ENCODE data around the gene MDM4.

MDM4 gene

GRCh38 chr1:204578867-204579664, 62.9 kb downstream of the MDM4 start:
- DNase-seq (ENCODE audit: low spot score): peak; percentile 53

- DNase-seq (ENCODE audit: low spot score): no peak
These were observed 63.5 kb downstream of the MDM4 start for GRCh38 chr1:204579681-204580080.

DNA sequence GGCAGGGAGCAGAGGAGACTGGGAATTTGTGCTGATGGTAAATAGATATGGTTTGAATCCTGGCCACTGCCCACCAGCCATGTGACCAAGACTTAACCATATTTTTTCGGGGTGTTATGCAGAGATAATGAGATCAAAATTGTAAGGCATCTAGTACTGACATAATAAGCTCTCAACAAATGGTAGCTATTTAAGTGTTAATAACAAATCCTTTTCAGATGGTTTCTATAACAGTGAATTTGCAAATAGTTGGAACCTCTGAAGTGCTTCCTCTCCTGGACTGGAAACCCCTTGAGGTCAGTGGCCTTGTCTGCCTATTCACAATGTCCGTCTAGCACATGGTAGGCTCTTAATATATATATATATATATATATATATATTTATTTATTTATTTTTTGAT, 64.7 kb downstream of the MDM4 start:
- no peak for DNase-seq (ENCODE audit: low spot score)

DNA sequence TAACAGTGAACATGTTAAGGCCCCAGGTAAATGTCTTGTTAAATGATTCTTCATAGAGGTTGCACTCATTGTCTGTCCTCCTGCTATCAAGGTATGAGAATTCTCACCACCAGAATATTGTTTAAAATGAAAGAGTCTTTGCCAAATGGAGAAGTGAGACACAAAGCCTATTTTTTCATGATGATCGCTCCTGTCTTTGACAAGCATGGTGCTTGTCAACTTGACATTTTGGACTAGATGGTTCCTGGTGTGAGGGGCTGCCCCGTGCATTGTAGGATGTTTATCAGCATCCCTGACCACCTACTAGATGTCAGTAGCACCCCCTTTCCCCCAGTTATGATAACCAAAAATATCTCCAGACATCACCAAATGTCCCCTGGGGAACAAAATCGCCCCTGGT, 65.6 kb downstream of the MDM4 start:
- DNase-seq (ENCODE audit: low spot score): no peak

DNA sequence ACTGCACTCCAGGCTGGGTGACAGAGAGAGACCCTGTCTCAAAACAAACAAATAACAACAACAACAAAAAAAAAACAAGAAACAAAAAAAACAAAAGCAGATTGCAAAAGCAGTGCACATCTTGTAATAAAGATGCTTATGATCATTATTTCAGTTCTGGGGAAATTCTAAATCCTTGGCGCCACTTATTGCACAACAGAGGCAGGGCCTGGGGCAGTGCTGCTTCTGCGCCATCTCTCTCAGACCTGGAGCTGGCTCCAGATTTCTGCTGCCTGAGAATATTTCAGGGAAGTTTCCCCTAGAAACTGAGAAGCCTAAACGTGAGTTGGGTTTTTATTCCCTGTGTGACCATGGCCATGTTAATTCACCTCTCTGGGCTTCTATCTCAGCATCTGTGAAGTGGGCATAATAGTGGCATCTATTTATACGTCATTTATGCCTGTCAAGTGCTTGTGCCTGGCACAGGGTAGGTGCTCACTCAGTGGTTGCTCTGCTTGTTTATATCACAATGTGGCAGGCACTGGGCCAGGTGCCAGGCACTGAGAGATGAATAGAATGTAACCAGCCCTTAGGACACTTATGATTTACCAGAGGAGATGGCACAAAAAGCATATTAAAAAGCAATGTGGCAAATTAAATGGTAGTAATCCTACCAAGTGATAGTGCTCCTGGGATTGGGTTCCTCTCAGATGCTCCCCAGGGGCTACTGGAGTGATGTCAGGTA, 67.9 kb downstream of the MDM4 start:
- no peak for DNase-seq (ENCODE audit: low spot score)

GRCh38 chr1:204584699-204585372, 68.6 kb downstream of the MDM4 start:
- no peak for DNase-seq (ENCODE audit: low spot score)

DNA sequence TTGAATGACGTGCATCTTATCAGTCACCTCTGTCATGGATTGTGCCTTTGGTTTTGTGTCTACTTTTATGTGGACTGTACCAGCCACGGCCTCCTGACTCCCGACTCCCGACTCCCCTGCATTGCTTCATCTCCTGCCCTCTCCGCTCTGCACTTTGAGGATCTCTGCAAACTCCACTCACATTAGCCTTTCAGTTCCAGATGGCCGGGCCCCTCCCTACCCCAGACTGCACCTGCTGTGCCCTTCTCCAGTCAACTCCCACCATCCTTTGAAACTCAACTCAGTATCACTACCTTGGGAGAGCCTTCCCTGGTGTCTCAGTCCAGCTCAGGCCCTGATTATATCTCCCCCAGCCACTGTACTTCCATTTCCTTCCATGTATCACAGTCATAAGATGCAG, 71.4 kb downstream of the MDM4 start:
- DNase-seq (ENCODE audit: low spot score): no peak

DNA sequence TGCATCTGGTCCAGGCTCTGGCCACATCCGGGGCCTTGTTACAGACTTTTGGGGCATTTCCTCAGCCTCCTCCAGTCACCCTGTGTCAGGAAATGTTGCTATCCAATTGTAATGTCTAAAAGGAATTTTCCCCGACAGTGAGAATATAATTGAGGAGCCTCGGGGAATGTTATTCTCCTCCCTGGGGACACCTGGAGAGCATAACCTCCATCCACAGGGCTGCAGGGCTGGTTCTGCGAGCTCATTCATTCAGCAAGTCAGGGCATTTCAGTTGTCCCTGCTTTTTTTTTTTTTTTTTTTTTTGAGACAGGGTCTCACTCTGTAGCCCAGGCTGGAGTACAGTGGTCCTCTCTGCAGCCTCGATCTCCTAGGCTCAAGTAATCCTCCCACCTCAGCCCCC, 72.6 kb downstream of the MDM4 start:
- no peak for DNase-seq (ENCODE audit: low spot score)

DNA sequence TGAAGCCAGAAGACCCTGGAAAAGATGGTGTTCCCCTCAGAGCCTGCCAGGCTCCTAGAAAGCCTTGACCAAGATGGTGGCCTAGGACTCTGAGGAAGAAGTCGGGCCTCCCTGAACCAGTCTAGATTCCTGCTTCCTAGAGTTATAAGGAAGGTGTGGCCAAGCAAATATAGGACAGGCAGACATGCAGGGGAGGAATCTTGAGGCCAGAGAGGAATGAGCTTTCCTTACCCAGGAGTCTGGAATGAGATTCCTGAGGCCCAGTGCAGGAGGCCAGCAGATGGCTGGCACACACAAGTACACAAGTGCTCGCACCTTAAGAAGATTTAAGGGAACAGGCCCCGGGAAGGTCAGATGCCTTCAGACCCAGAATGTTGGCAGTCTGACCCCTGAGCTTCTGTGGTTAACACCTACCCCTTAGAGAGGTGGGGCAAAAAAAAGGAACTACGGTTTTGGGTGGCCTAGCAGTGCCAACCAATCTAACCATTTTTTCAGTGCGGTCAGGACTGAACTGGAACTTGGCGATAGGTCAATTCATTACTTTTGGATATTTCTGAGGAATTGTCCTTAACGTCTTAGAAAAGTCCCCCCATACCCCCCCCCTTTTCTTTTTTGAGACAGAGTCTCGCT, 73.3 kb downstream of the MDM4 start:
- peak; percentile 55 for DNase-seq (ENCODE audit: low spot score)

DNA sequence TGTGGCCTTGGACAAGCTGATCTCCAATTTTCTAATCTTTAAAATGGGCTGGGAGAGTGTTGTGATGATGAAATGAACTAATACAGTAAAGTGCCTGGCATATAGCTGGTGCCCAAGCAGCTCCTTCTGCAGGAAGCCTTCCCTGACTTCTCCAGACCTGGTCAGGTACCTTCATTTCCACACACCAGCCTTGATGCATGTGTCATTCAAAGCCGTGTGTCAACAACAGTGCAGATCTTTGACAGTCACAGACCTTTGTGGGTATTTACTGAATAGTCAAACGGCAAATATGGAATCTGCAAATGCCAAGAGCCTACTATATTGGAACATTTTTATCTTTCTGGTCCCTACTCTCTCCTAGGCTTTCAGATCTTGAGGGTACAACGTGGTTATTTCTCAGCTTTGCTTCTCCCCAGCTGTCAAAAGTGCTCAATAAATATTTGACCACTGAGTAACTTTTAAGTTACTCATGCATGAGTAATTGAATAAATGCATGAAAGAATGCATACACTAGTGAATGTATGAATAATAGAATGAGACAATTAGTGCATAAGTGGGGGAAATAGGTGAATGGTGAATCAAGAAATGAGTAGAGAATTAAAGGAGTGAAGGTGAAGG, 75.4 kb downstream of the MDM4 start:
- DNase-seq (ENCODE audit: low spot score): peak; percentile 64

DNA sequence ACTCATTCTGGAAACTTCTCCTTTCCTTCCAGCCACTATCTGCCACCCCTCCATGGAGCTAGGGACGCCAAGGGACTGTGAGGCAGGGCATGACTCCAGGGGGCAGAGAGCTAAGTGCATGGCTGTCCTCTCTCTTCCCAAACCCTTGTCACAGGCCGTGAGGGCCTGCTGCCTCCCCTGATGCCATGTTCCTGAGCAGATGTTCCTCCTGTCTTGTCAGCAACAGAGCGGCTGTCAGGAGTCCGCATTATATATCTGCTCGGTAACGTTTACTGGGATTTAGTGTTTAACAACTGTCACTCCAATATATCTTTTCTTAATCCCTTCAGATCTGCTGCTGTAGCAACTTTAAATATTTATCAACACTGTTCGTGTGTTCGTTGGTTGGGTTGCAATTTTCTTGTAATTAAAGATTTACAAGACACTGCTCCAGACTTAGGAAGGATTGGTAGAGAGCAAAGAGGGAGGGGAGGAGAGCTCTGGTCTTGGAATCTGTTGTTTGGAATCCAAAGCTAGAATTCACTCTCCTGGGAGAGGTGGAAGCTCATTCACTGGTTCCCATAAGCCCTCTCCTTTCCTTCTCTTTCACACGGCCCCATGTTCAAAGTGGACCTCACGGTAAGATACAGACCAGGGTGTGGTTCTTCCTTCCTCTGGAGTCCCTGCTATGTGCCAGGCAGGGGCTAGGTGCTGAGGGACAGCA, 76.2 kb downstream of the MDM4 start:
- DNase-seq (ENCODE audit: low spot score): no peak

DNA sequence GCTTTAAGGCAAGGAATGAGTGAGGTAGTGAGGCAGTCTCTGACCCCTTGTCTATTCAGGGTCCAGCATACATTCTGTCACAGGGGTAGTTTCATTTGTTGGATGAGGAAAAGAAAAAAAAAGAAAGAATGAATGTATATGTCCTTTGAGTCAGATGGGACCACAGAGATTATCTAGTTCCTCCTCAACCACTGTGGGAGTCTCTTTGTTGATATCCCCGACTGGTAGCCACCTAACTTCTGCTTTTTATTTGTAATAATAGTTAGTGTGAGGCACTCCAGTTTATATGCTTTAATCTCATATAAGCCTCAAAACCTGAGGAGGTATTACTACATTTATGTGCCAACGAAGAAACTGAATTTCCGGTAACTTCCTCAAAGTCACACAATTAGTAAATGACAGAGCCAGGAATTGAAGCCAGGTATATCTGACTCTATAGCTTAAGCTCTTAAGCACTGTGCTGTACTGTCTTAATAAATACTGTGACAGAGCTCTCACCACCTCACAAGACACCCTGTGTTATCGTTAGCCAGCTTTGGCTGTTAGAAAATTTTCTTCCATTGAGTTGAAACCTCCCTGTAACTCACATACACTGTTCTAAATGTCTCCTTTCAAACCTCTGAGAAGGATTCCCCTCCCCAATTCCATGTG, 82.2 kb downstream of the MDM4 start:
- no peak for DNase-seq (ENCODE audit: low spot score)

DNA sequence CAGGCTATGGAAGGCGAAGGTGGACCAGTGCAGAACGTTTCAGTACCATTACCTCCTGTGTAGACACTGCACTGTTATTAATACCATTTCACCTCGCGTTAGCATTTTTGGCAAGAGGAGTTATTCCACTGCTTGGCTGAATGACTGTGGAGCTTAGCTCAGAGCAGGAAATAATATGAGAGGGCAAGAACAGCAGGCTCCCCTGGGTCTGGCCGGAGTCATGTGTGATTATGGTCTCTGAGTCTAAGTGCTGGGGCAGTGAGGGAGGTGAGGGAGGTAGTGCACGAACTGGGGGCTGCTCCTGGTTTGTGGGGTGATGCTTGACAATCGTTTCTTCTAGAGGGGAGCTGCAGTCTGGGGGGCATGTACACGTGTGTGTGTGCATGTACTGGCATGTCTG, 82.9 kb downstream of the MDM4 start:
- no peak for DNase-seq (ENCODE audit: low spot score)

DNA sequence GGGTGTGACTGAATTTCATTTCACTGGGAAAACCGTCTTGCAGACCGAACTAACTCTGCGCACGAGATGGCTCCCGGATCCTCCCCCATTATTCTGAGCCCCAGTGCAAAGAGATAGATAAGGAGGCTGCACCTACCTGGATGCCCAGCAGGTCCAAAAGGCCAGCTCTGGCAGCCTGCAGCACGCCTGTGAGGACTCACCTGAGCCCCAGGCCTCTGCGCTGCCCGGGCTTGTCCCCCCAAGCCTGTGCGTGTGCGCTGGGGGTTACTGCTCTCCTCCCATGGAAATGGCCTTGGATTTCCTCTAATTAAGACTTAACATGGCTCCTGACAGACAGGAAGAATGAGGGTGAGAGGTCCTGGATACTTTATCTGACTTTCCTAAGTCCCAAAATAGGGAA, 83.4 kb downstream of the MDM4 start:
- DNase-seq (ENCODE audit: low spot score): no peak

- no peak for DNase-seq (ENCODE audit: low spot score)
These were observed 84.0 kb downstream of the MDM4 start for GRCh38 chr1:204600203-204600602.

GRCh38 chr1:204600968-204601367, 84.8 kb downstream of the MDM4 start:
- DNase-seq (ENCODE audit: low spot score): no peak

DNA sequence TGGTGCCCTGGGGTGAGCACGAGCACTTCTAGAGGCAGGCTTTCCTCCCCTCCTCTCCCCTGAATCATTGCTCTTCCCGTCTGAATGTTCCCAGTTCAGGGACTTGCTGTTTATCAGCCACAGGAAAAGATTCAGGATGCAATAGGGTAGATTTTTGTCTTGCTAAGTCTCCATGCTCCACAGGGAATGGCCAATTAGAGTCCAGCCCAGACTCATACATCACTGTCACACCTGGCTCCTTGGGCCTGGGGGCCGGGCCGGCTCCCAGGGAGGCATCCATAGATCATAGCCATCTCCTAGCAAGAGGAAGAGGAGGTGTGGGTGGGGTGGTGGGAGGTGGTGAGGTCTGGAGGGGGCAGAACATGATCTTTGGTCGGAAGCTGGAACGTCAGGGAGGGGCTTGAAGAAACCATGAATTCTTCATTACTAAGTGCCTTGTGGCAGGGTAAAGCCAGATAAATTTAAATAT, 85.9 kb downstream of the MDM4 start:
- DNase-seq (ENCODE audit: low spot score): no peak

- no peak for DNase-seq (ENCODE audit: low spot score)
These were observed 86.8 kb downstream of the MDM4 start for GRCh38 chr1:204602871-204603542.

DNA sequence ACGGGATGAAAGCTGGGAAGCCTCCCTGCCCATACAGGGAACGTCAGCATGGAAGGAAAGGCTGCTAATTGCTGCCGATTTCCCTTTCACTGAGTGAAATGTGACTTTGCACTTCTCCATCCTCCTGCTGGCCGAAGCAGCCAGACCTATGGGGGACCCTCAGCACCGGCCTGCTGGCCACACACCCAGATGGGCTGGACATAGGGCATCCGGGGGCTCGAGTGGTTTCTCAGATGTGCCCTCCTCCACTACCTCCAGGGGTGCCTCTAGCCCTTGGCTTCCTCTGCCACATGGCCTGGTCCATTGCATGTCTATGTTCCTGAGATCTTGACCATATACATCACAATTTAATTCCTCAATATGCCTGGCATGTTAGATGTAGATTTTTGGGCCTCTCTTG, 89.6 kb downstream of the MDM4 start:
- no peak for DNase-seq (ENCODE audit: low spot score)

All from GM03348 (cell line).